GM12874 (cell line): Measurements from ENCODE around the gene IFNLR1.

Source experiments
- CTCF ChIP-seq: IDR thresholded peaks from 2 replicates; pipeline ENCODE4 v1.5.1; 2011; ENCODE audit warnings: low read depth, mild to moderate bottlenecking, control low read depth, low read length, moderate library complexity; ENCODE audit not compliant: insufficient read depth

The IFNLR1 gene

GRCh38 chr1:24162201-24162600, 24.9 kb downstream of the IFNLR1 start:
- TF ChIP-seq CTCF: no peak

GRCh38 chr1:24161270-24161669, 25.8 kb downstream of the IFNLR1 start:
- no peak for TF ChIP-seq CTCF

- no peak for TF ChIP-seq CTCF
Measured at GRCh38 chr1:24159366-24159765, 27.7 kb downstream of the IFNLR1 start.

- 0 out of 2 replicates have a peak, but pooled peaks have one; percentile 22 for TF ChIP-seq CTCF
Measured at GRCh38 chr1:24157918-24158481, 29.1 kb downstream of the IFNLR1 start.

GRCh38 chr1:24156542-24157260, 30.4 kb downstream of the IFNLR1 start:
- no peak for TF ChIP-seq CTCF

GRCh38 chr1:24155011-24155782, 31.9 kb downstream of the IFNLR1 start:
- TF ChIP-seq CTCF: peak; percentile 36; the same call in 1 of the 2 replicates

- TF ChIP-seq CTCF: no peak
Measured at GRCh38 chr1:24154215-24154614, 32.9 kb downstream of the IFNLR1 start.
